H9 (cell line): ENCODE measurements around the gene C1QTNF1. TPM values are rescaled to one million over a fixed set of nuclear protein-coding genes. Genes with fewer than 3 reads are reported as not detected.

Source experiments
- DNase-seq: peaks from one replicate; pipeline ENCODE4 v3.0.0-alpha.2; 2017
- H2AFZ ChIP-seq: one replicate; pipeline ENCODE4 v1.6.1; 2013; ENCODE audit warnings: mild to moderate bottlenecking, low read length, control low read depth, moderate library complexity
- H2AK5ac ChIP-seq: 2 replicates; pipeline ENCODE4 v1.6.1; 2013; ENCODE audit warnings: low read length, control low read depth, mixed read lengths; ENCODE audit not compliant: insufficient read length
- H2BK120ac ChIP-seq: one replicate; pipeline ENCODE4 v1.6.1; 2013; ENCODE audit warnings: low read depth, mild to moderate bottlenecking, low read length, control low read depth, inconsistent platforms; ENCODE audit not compliant: poor library complexity, severe bottlenecking
- H2BK12ac ChIP-seq: 2 replicates; pipeline ENCODE4 v1.6.1; 2013; ENCODE audit warnings: low read length, control low read depth, mixed read lengths, low read depth; ENCODE audit not compliant: insufficient read length
- H2BK15ac ChIP-seq: 2 replicates; pipeline ENCODE4 v1.6.1; 2013; ENCODE audit warnings: low read depth, low read length, control low read depth
- H2BK20ac ChIP-seq: one replicate; pipeline ENCODE4 v1.6.1; 2013; ENCODE audit warnings: low read depth, mild to moderate bottlenecking, low read length, control low read depth, inconsistent platforms; ENCODE audit not compliant: poor library complexity, severe bottlenecking
- H2BK5ac ChIP-seq: 2 replicates; pipeline ENCODE4 v1.6.1; 2013; ENCODE audit warnings: low read length, control low read depth, mixed read lengths; ENCODE audit not compliant: insufficient read length
- H3K14ac ChIP-seq: 2 replicates; pipeline ENCODE4 v1.6.1; 2013; ENCODE audit warnings: low read length, control low read depth; ENCODE audit not compliant: insufficient read depth
- H3K18ac ChIP-seq: 2 replicates; pipeline ENCODE4 v1.6.1; 2013; ENCODE audit warnings: low read depth, mild to moderate bottlenecking, mixed read lengths, low read length, control low read depth; ENCODE audit not compliant: insufficient read length
- H3K23ac ChIP-seq: 2 replicates; pipeline ENCODE4 v1.6.1; 2013; ENCODE audit warnings: low read length, control low read depth, mixed read lengths, low read depth; ENCODE audit not compliant: insufficient read length
- H3K23me2 ChIP-seq: 2 replicates; pipeline ENCODE4 v1.6.1; 2013; ENCODE audit warnings: low read depth, mild to moderate bottlenecking, mixed read lengths, low read length, control low read depth; ENCODE audit not compliant: insufficient read length, poor library complexity, severe bottlenecking
- H3K27ac ChIP-seq: 2 replicates; pipeline ENCODE4 v1.5.1; 2013; ENCODE audit warnings: low read length, control low read depth, mixed read lengths, low read depth; ENCODE audit not compliant: insufficient read length
- H3K27me3 ChIP-seq: 2 replicates; pipeline ENCODE4 v1.6.1; 2013; ENCODE audit warnings: low read length, control low read depth, inconsistent platforms; ENCODE audit not compliant: insufficient read depth
- H3K4ac ChIP-seq: 2 replicates; pipeline ENCODE4 v1.6.1; 2013; ENCODE audit warnings: low read depth, mild to moderate bottlenecking, control low read depth, inconsistent platforms, low read length, moderate library complexity
- H3K4me1 ChIP-seq: 2 replicates; pipeline ENCODE4 v1.6.1; 2013; ENCODE audit warnings: low read length, control low read depth, inconsistent platforms; ENCODE audit not compliant: insufficient read depth
- H3K4me2 ChIP-seq: 2 replicates; pipeline ENCODE4 v1.6.1; 2013; ENCODE audit warnings: low read length, control low read depth, mixed read lengths; ENCODE audit not compliant: insufficient read length, insufficient read depth
- H3K56ac ChIP-seq: 2 replicates; pipeline ENCODE4 v1.6.1; 2013; ENCODE audit warnings: low read depth, mild to moderate bottlenecking, mixed read lengths, low read length, control low read depth; ENCODE audit not compliant: insufficient read length
- H3K79me1 ChIP-seq: 2 replicates; pipeline ENCODE4 v1.6.1; 2013; ENCODE audit warnings: low read depth, mild to moderate bottlenecking, moderate library complexity, low read length, control low read depth, inconsistent platforms; ENCODE audit not compliant: insufficient read depth, poor library complexity, severe bottlenecking
- H3K79me2 ChIP-seq: 2 replicates; pipeline ENCODE4 v1.6.1; 2013; ENCODE audit warnings: low read length, control low read depth, inconsistent platforms; ENCODE audit not compliant: insufficient read depth
- H3K9ac ChIP-seq: 2 replicates; pipeline ENCODE4 v1.6.1; 2013; ENCODE audit warnings: low read length, control low read depth, mixed read lengths; ENCODE audit not compliant: insufficient read length; ENCODE audit errors: extremely low read depth
- H3K9me3 ChIP-seq: one replicate; pipeline ENCODE4 v1.6.1; 2013; ENCODE audit warnings: low read depth, low read length, inconsistent platforms; ENCODE audit not compliant: control insufficient read depth
- H3T11ph ChIP-seq: one replicate; pipeline ENCODE4 v1.6.1; 2013; ENCODE audit warnings: mild to moderate bottlenecking, low read length, control low read depth, inconsistent platforms
- H4K20me1 ChIP-seq: one replicate; pipeline ENCODE4 v1.6.1; 2013; ENCODE audit not compliant: control insufficient read depth, insufficient read length, insufficient read depth
- H4K5ac ChIP-seq: 2 replicates; pipeline ENCODE4 v1.6.1; 2013; ENCODE audit warnings: low read depth, mild to moderate bottlenecking, mixed read lengths, low read length, control low read depth; ENCODE audit not compliant: insufficient read length
- H4K8ac ChIP-seq: replicated peaks from 2 replicates; pipeline ENCODE4 v1.6.1; 2013; ENCODE audit warnings: low read length, control low read depth, mixed read lengths, low read depth; ENCODE audit not compliant: insufficient read length
- H4K91ac ChIP-seq: 2 replicates; pipeline ENCODE4 v1.6.1; 2013; ENCODE audit warnings: low read depth, mild to moderate bottlenecking, moderate library complexity, mixed read lengths, low read length, control low read depth; ENCODE audit not compliant: insufficient read length
- H3K27ac Mint-ChIP-seq, 3 experiments: 2 replicates in 2 of 3; 3 replicates in 1 of 3; pipeline ENCODE4 v1.8.0; 2020 to 2021; ENCODE audit warnings: mixed read lengths in 3 of 3, mild to moderate bottlenecking in 1 of 3, moderate library complexity in 1 of 3
- H3K27me3 Mint-ChIP-seq: 2 replicates; pipeline ENCODE4 v1.8.0; 2021; ENCODE audit warnings: low read depth, mild to moderate bottlenecking, moderate library complexity, mixed read lengths
- H3K36me3 Mint-ChIP-seq, 3 experiments: 2 replicates in 2 of 3; 3 replicates in 1 of 3; pipeline ENCODE4 v1.8.0; 2020 to 2021; ENCODE audit warnings: low read depth in 3 of 3, mixed read lengths in 3 of 3; ENCODE audit not compliant: insufficient read depth in 1 of 3
- H3K4me1 Mint-ChIP-seq, 2 experiments: 2 replicates each; pipeline ENCODE4 v1.8.0; 2020; ENCODE audit warnings: mixed read lengths in 2 of 2
- H3K4me3 Mint-ChIP-seq, 2 experiments: 2 replicates in 1 of 2; 3 replicates in 1 of 2; pipeline ENCODE4 v1.8.0; 2020 to 2021; ENCODE audit warnings: mild to moderate bottlenecking in 2 of 2, mixed read lengths in 2 of 2, moderate library complexity in 1 of 2
- H3K9me3 Mint-ChIP-seq, 2 experiments: 2 replicates in 1 of 2; 3 replicates in 1 of 2; pipeline ENCODE4 v1.8.0; 2020; ENCODE audit warnings: mild to moderate bottlenecking in 2 of 2, mixed read lengths in 2 of 2, moderate library complexity in 1 of 2
- CTCF ChIP-seq: fragments of 200-600 bp; sonication (generic); conservative IDR thresholded peaks from 3 replicates; pipeline ENCODE4 v1.8.0; 2021; ENCODE audit warnings: antibody characterized with exemption, mild to moderate bottlenecking
- WGBS: extraction: QIAGEN DNeasy Blood & Tissue Kit; methylation state at CpG from one replicate; pipeline ENCODE4 v1.1.7; 2013; ENCODE audit warnings: missing lambda C conversion rate, low lambda C conversion rate, mixed read lengths; ENCODE audit not compliant: insufficient read length; ENCODE audit errors: extremely low coverage; 5-methylcytosine and 5-hydroxymethylcytosine counted together
- total RNA-seq: library from RNA; stranded (reverse); gene quantifications from 2 replicates; pipeline ENCODE4 v1.2.1, GENCODE V29; 2021

Gene C1QTNF1
- total RNA-seq, 1 experiment from 2014 or later: 0.96 TPM

DNA sequence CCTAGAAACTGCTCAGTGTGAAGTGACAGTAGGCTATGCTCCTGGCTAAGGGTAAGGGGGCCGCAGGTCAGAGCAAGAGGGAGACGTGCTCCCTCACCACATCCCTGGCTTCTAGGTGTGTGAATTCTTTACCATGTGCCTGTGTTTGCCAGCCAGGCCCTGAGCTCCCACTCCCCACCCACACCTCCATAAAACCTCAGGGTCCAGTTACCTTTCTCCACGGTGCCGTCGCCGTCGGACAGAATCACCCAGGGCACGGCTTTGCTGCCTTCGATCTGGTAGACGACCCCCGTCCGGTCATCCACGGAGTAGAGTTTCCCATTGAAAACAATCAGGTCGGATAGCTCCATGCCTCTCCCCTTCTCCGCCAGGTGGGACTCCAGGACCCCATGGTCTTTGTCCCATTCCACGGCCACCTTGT is 27.2 kb upstream of the C1QTNF1 start:
- H4K5ac ChIP-seq: no peak overlapping the region
- H2BK15ac ChIP-seq: no peak overlapping the region
- no peaks in the 10 kb centered on the region for H3K79me1 ChIP-seq
- no peaks in the 10 kb centered on the region for H3K4me1 ChIP-seq
- no peak overlapping the region for H3K56ac ChIP-seq
- no peak overlapping the region for H2BK12ac ChIP-seq
- H3K4ac ChIP-seq: no peak overlapping the region
- no peaks in the 10 kb centered on the region for H3K4me1 Mint-ChIP-seq
- H3T11ph ChIP-seq: no peak overlapping the region
- no peak for DNase-seq
- H2AK5ac ChIP-seq: no peak overlapping the region
- H2AFZ ChIP-seq: no peak overlapping the region
- no peaks in the 10 kb centered on the region for H3K9me3 Mint-ChIP-seq
- no peaks in the 10 kb centered on the region for H4K20me1 ChIP-seq
- H3K9ac ChIP-seq: no peak overlapping the region
- H3K23ac ChIP-seq: no peak overlapping the region
- H3K36me3 Mint-ChIP-seq: peaks cover 12 to 57% (median 34%) of the 10 kb centered on the region in 3 experiments; a peak in 6 of 7 replicates
- H3K4me3 Mint-ChIP-seq: no peak overlapping the region
- no peak overlapping the region for H3K27ac Mint-ChIP-seq
- no peaks in the 10 kb centered on the region for H3K79me2 ChIP-seq
- TF ChIP-seq CTCF: no peak
- peaks cover 53% of the 10 kb centered on the region for H3K27me3 Mint-ChIP-seq
- no peak overlapping the region for H3K14ac ChIP-seq
- no peak overlapping the region for H3K4me2 ChIP-seq
- no peak overlapping the region for H2BK5ac ChIP-seq
- no peak overlapping the region for H3K27ac ChIP-seq
- no peak overlapping the region for H3K18ac ChIP-seq
- H3K27me3 ChIP-seq: no peaks in the 10 kb centered on the region; the same call in 1 of the 2 replicates
- no CpG with 5 or more reads among the region's 16 CpGs for WGBS
- H4K91ac ChIP-seq: no peak overlapping the region
- H3K23me2 ChIP-seq: no peaks in the 10 kb centered on the region
- no peak overlapping the region for H2BK20ac ChIP-seq
- H2BK120ac ChIP-seq: no peak overlapping the region
- no peaks in the 10 kb centered on the region for H3K9me3 ChIP-seq
- H4K8ac ChIP-seq: no peak overlapping the region
